SK-N-SH (cell line): ENCODE data around the gene LPCAT3.
"Not testable (repeated sequence)": the region's sequence is repeated elsewhere in the genome, so short reads cannot be mapped to it uniquely, and the experiment has no call there.

Experiments
- EP300 ChIP-seq, 2 experiments: IDR thresholded peaks; 2 replicates each; pipeline versions ENCODE4 v1.4.0 to v1.6.1; 2012; ENCODE audit warnings: borderline replicate concordance in 1 of 2, low read depth in 1 of 2, low read length in 1 of 2
- FOXM1 ChIP-seq: IDR thresholded peaks from 2 replicates; pipeline ENCODE4 v1.4.0; 2012; ENCODE audit warnings: low read depth, mild to moderate bottlenecking
- JUND ChIP-seq: IDR thresholded peaks from 2 replicates; pipeline ENCODE4 v1.4.0; 2012
- MXI1 ChIP-seq: IDR thresholded peaks from 2 replicates; pipeline ENCODE4 v1.6.1; 2012; ENCODE audit warnings: mild to moderate bottlenecking, low read depth, low read length, improper control_type of control experiment
- POLR2AphosphoS5 ChIP-seq: IDR thresholded peaks from 2 replicates; pipeline ENCODE4 v1.6.1; 2012; ENCODE audit warnings: low read depth, low read length
- RCOR1 ChIP-seq: fragments of 150-350 bp; IDR thresholded peaks from 2 replicates; pipeline ENCODE4 v1.6.1; 2017; ENCODE audit warnings: antibody characterized with exemption, low read length
- SIN3A ChIP-seq: IDR thresholded peaks from 2 replicates; pipeline ENCODE4 v1.6.1; 2012; ENCODE audit warnings: low read depth, mild to moderate bottlenecking, low read length, moderate library complexity, borderline replicate concordance
- SMC3 ChIP-seq: IDR thresholded peaks from 2 replicates; pipeline ENCODE4 v1.6.1; 2012; ENCODE audit warnings: low read depth, low read length, improper control_type of control experiment
- TAF1 ChIP-seq: IDR thresholded peaks from 2 replicates; pipeline ENCODE4 v1.6.1; 2012; ENCODE audit warnings: low read depth, mild to moderate bottlenecking, low read length, moderate library complexity, borderline replicate concordance
- TF ChIP-seq, protein P1 (sequence below): fragments of 200-600 bp; sonication (generic); IDR thresholded peaks from 2 replicates; pipeline ENCODE4 v1.6.1; 2017; ENCODE audit warnings: antibody characterized with exemption, mild to moderate bottlenecking, moderate library complexity
- TF ChIP-seq, protein P2 (sequence below): IDR thresholded peaks from 2 replicates; pipeline ENCODE4 v1.4.0; 2012; ENCODE audit warnings: low read depth, borderline replicate concordance
- TF ChIP-seq, protein P3 (sequence below): IDR thresholded peaks from 2 replicates; pipeline ENCODE4; 2012
- TF ChIP-seq, protein P4 (sequence below): IDR thresholded peaks from 2 replicates; pipeline ENCODE4 v1.4.0; 2012; ENCODE audit warnings: low read depth, borderline replicate concordance

DNA sequence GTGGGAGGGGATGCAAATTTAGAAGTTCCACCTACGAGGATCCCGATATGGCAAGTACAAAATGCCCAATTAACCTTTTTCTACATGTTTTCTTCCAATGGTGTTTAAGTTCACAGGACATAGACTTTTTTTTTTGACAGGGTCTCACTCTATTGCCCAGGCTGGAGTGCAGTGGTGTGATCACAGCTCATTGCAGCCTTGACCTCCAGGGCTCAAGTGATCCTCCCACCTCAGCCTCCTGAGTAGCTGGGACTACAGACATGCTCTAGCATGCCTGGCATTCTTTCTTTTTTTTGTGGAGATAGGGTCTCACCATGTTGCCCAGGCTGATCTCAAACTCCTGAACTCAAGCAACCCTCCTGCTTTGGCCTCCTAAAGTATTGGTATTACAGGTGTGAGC is 37.5 kb upstream of the LPCAT3 start:
- TF ChIP-seq, protein P1, sequence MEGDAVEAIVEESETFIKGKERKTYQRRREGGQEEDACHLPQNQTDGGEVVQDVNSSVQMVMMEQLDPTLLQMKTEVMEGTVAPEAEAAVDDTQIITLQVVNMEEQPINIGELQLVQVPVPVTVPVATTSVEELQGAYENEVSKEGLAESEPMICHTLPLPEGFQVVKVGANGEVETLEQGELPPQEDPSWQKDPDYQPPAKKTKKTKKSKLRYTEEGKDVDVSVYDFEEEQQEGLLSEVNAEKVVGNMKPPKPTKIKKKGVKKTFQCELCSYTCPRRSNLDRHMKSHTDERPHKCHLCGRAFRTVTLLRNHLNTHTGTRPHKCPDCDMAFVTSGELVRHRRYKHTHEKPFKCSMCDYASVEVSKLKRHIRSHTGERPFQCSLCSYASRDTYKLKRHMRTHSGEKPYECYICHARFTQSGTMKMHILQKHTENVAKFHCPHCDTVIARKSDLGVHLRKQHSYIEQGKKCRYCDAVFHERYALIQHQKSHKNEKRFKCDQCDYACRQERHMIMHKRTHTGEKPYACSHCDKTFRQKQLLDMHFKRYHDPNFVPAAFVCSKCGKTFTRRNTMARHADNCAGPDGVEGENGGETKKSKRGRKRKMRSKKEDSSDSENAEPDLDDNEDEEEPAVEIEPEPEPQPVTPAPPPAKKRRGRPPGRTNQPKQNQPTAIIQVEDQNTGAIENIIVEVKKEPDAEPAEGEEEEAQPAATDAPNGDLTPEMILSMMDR, result not testable (repeated sequence)
- not testable (repeated sequence) for TF ChIP-seq JUND; TAF1; POLR2AphosphoS5; MXI1; FOXM1; RCOR1; SMC3; SIN3A; EP300 (IDR thresholded peaks at IDR 0.05; ENCODE audit: borderline replicate concordance in 1 of 2, low read depth in 1 of 2, low read length in 1 of 2)
- TF ChIP-seq, protein P2, sequence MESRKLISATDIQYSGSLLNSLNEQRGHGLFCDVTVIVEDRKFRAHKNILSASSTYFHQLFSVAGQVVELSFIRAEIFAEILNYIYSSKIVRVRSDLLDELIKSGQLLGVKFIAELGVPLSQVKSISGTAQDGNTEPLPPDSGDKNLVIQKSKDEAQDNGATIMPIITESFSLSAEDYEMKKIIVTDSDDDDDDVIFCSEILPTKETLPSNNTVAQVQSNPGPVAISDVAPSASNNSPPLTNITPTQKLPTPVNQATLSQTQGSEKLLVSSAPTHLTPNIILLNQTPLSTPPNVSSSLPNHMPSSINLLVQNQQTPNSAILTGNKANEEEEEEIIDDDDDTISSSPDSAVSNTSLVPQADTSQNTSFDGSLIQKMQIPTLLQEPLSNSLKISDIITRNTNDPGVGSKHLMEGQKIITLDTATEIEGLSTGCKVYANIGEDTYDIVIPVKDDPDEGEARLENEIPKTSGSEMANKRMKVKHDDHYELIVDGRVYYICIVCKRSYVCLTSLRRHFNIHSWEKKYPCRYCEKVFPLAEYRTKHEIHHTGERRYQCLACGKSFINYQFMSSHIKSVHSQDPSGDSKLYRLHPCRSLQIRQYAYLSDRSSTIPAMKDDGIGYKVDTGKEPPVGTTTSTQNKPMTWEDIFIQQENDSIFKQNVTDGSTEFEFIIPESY, result not testable (repeated sequence)
- TF ChIP-seq, protein P3, sequence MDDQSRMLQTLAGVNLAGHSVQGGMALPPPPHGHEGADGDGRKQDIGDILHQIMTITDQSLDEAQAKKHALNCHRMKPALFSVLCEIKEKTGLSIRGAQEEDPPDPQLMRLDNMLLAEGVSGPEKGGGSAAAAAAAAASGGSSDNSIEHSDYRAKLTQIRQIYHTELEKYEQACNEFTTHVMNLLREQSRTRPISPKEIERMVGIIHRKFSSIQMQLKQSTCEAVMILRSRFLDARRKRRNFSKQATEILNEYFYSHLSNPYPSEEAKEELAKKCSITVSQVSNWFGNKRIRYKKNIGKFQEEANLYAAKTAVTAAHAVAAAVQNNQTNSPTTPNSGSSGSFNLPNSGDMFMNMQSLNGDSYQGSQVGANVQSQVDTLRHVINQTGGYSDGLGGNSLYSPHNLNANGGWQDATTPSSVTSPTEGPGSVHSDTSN, result not testable (repeated sequence)
- TF ChIP-seq, protein P4, sequence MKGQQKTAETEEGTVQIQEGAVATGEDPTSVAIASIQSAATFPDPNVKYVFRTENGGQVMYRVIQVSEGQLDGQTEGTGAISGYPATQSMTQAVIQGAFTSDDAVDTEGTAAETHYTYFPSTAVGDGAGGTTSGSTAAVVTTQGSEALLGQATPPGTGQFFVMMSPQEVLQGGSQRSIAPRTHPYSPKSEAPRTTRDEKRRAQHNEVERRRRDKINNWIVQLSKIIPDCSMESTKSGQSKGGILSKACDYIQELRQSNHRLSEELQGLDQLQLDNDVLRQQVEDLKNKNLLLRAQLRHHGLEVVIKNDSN, result not testable (repeated sequence)
